GM12878 (cell line): ENCODE data around the gene BNIP3. TPM values are rescaled to one million over a fixed set of nuclear protein-coding genes. Genes with fewer than 3 reads are reported as not detected.

Source experiments
- ATAC-seq: fragments of 200-7000 bp; cut with Tn5 transposase; 3 replicates; pipeline ENCODE4 v1.9.1; 2020; ENCODE audit warnings: mild to moderate bottlenecking, moderate library complexity
- BruUV-seq: library from RNA; stranded (reverse); fragments of 400-500 nt; replicated peaks from 2 replicates; lab custom pipeline; 2021; lab: Mats Ljungman, UMichigan
- CTCF ChIA-PET: fragments of 300-600 bp; sonication (Branson Sonifier 250); formaldehyde crosslinking; extraction: SDS; loops from one replicate; lab custom pipeline; 2021; ENCODE audit warnings: inconsistent platforms; lab: Yijun Ruan, JAX
- POLR2A ChIA-PET: fragments of 350-600 bp; formaldehyde crosslinking; extraction: SDS; loops from one replicate; lab custom pipeline; 2021; ENCODE audit warnings: inconsistent platforms; lab: Charles Lee
- RAD21 ChIA-PET: fragments of 300-600 bp; sonication (Branson Sonifier 250); formaldehyde crosslinking; loops from one replicate; lab custom pipeline; 2023; ENCODE audit warnings: antibody characterized with exemption; ENCODE audit not compliant: unreplicated experiment; lab: Charles Lee
- SMC1A ChIA-PET: fragments of 300-600 bp; sonication (Branson Sonifier 250); formaldehyde crosslinking; loops from one replicate; lab custom pipeline; 2023; ENCODE audit not compliant: unreplicated experiment, uncharacterized antibody; lab: Charles Lee
- DNase-seq: peaks from one replicate; pipeline ENCODE4 v3.0.0-alpha.2; 2011; ENCODE audit warnings: low read depth, low spot score
- FAIRE-seq: peaks from 3 replicates; lab custom pipeline; 2011; peaks lifted over from hg19 to GRCh38; lab: Jason Lieb, UNC
- H2AFZ ChIP-seq: 2 replicates; pipeline ENCODE4 v1.6.0; 2011; ENCODE audit warnings: low read depth, low read length, control low read depth; ENCODE audit not compliant: control insufficient read depth
- H3K27ac ChIP-seq: 2 replicates; pipeline ENCODE4 v1.5.1; 2011; ENCODE audit warnings: control low read depth; ENCODE audit not compliant: control insufficient read depth, insufficient read depth
- H3K27me3 ChIP-seq, 2 experiments: replicated peaks in 1 of 2; 2 replicates each; pipeline versions ENCODE4 v1.6.0 to v1.6.1; 2011; ENCODE audit warnings: low read length in 1 of 2; ENCODE audit not compliant: control insufficient read depth in 2 of 2, insufficient read depth in 2 of 2
- H3K36me3 ChIP-seq, 2 experiments: 2 replicates each; pipeline ENCODE4 v1.5.1; 2011; ENCODE audit warnings: low read length in 1 of 2; ENCODE audit not compliant: control insufficient read depth in 2 of 2, insufficient read depth in 2 of 2
- H3K4me1 ChIP-seq: 2 replicates; pipeline ENCODE4 v1.6.1; 2011; ENCODE audit warnings: mild to moderate bottlenecking, low read length, moderate library complexity, mixed read lengths; ENCODE audit not compliant: control insufficient read depth, insufficient read depth
- H3K4me2 ChIP-seq: 2 replicates; pipeline ENCODE4 v1.6.0; 2011; ENCODE audit warnings: control low read depth; ENCODE audit not compliant: control insufficient read depth, insufficient read depth
- H3K4me3 ChIP-seq: fragments of 200-600 bp; sonication (generic); 2 replicates; pipeline ENCODE4 v1.5.1; 2016
- H3K79me2 ChIP-seq: 2 replicates; pipeline ENCODE4 v1.6.0; 2011; ENCODE audit warnings: low read length; ENCODE audit not compliant: control insufficient read depth, insufficient read depth
- H3K9ac ChIP-seq: 2 replicates; pipeline ENCODE4 v1.8.0; 2011; ENCODE audit warnings: low read length, control low read depth, mixed read lengths; ENCODE audit not compliant: control insufficient read depth, insufficient read depth
- H3K9me3 ChIP-seq: replicated peaks from 3 replicates; pipeline ENCODE4 v1.5.1; 2011; ENCODE audit warnings: mild to moderate bottlenecking, low read length; ENCODE audit not compliant: control insufficient read depth, insufficient read depth
- H4K20me1 ChIP-seq: 2 replicates; pipeline ENCODE4 v1.6.0; 2011; ENCODE audit not compliant: control insufficient read depth, insufficient read depth
- ELK1 ChIP-seq: IDR thresholded peaks from 2 replicates; pipeline ENCODE4 v1.6.1; 2012; ENCODE audit warnings: low read depth, low read length, improper control_type of control experiment
- KAT2A ChIP-seq: conservative IDR thresholded peaks from 2 replicates; pipeline ENCODE4 v1.6.1; 2011; ENCODE audit warnings: low read depth, low read length; ENCODE audit not compliant: control insufficient read depth
- MTA2 ChIP-seq: fragments of 450-650 bp; IDR thresholded peaks from 2 replicates; pipeline ENCODE4 v1.6.1; 2016; ENCODE audit warnings: low read depth, mild to moderate bottlenecking, moderate library complexity
- SMAD1 ChIP-seq: fragments of 450-650 bp; IDR thresholded peaks from 2 replicates; pipeline ENCODE4 v1.6.1; 2018; ENCODE audit warnings: mild to moderate bottlenecking, low read depth; ENCODE audit not compliant: partially characterized antibody
- SMAD5 ChIP-seq: IDR thresholded peaks from 2 replicates; pipeline ENCODE4 v1.6.1; 2016; ENCODE audit warnings: antibody characterized with exemption, low read depth
- SPI1 ChIP-seq: IDR thresholded peaks from 2 replicates; pipeline ENCODE4 v1.6.1; 2011; ENCODE audit warnings: low read depth, mild to moderate bottlenecking, low read length, moderate library complexity, borderline replicate concordance; ENCODE audit not compliant: insufficient read depth
- SREBF2 ChIP-seq: IDR thresholded peaks from 2 replicates; pipeline ENCODE4 v1.6.1; 2012; ENCODE audit warnings: mild to moderate bottlenecking, low read length
- USF1 ChIP-seq: IDR thresholded peaks from 2 replicates; pipeline ENCODE4 v1.6.1; 2011; ENCODE audit warnings: borderline replicate concordance, low read depth, mild to moderate bottlenecking, moderate library complexity, mixed read lengths, low read length; ENCODE audit not compliant: insufficient read depth; ENCODE audit errors: extremely low read length
- WGBS: methylation state at CpG from one replicate; pipeline ENCODE4 v1.1.6; 2016; ENCODE audit warnings: low lambda C conversion rate; ENCODE audit not compliant: insufficient replicate concordance, insufficient coverage; ENCODE audit errors: missing lambda C conversion rate; 5-methylcytosine and 5-hydroxymethylcytosine counted together
- in situ Hi-C: fragments of 300-500 bp; cut with MboI; formaldehyde crosslinking; loops from 9 replicates; pipeline ENCODE4 v1.14.3; 2018; ENCODE audit warnings: mixed read lengths
- intact Hi-C: fragments of 100-400 bp; cut with micrococcal nuclease; formaldehyde crosslinking; loops from one replicate; pipeline ENCODE4 v1.14.2; 2022; ENCODE audit not compliant: unreplicated experiment
- polyA plus RNA-seq, 11 experiments: library from polyadenylated mRNA; depleted of rRNA in 4 of 11; unstranded in 6 of 11; stranded (reverse) in 5 of 11; fragments of >200 nt; fragmentation: Nextera tagmentation in 4 of 11; fragmentation: Illumina TruSeq in 1 of 11; extraction: Ambion mirVana in 4 of 11; extraction: Trizol in 1 of 11; gene quantifications; 1 replicate in 1 of 11; 2 replicates in 10 of 11; pipeline versions ENCODE4 v1.2.1 to v1.2.3, GENCODE V29; 2011 to 2016; ENCODE audit warnings: inconsistent platforms in 2 of 11, missing spikeins in 2 of 11, low read depth in 1 of 11
- total RNA-seq, 4 experiments: library from RNA; depleted of rRNA in 3 of 4; stranded (reverse); fragments of >200 nt in 3 of 4; fragmentation: Illumina TruSeq in 1 of 4; extraction: Trizol in 1 of 4; gene quantifications; 2 replicates each; pipeline versions ENCODE4 v1.2.1 to v1.2.3, GENCODE V29; 2013 to 2021
- TF ChIP-seq, protein P1 (sequence below): fragments of 450-650 bp; IDR thresholded peaks from 2 replicates; pipeline ENCODE4 v1.6.1; 2017; ENCODE audit warnings: mild to moderate bottlenecking, moderate library complexity

The BNIP3 gene
- total and polyA plus RNA-seq, 10 of the 15 experiments (the other 5 are each of a cell fraction or from before 2014, with no cell fraction given) = 7.7 to 122 (median 29.9) TPM

- TF ChIP-seq, protein P1, sequence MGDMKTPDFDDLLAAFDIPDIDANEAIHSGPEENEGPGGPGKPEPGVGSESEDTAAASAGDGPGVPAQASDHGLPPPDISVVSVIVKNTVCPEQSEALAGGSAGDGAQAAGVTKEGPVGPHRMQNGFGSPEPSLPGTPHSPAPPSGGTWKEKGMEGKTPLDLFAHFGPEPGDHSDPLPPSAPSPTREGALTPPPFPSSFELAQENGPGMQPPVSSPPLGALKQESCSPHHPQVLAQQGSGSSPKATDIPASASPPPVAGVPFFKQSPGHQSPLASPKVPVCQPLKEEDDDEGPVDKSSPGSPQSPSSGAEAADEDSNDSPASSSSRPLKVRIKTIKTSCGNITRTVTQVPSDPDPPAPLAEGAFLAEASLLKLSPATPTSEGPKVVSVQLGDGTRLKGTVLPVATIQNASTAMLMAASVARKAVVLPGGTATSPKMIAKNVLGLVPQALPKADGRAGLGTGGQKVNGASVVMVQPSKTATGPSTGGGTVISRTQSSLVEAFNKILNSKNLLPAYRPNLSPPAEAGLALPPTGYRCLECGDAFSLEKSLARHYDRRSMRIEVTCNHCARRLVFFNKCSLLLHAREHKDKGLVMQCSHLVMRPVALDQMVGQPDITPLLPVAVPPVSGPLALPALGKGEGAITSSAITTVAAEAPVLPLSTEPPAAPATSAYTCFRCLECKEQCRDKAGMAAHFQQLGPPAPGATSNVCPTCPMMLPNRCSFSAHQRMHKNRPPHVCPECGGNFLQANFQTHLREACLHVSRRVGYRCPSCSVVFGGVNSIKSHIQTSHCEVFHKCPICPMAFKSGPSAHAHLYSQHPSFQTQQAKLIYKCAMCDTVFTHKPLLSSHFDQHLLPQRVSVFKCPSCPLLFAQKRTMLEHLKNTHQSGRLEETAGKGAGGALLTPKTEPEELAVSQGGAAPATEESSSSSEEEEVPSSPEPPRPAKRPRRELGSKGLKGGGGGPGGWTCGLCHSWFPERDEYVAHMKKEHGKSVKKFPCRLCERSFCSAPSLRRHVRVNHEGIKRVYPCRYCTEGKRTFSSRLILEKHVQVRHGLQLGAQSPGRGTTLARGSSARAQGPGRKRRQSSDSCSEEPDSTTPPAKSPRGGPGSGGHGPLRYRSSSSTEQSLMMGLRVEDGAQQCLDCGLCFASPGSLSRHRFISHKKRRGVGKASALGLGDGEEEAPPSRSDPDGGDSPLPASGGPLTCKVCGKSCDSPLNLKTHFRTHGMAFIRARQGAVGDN = no peak
- no peak for TF ChIP-seq SMAD1
- no peak for TF ChIP-seq SPI1
- no peak for TF ChIP-seq SMAD5
- TF ChIP-seq, all 136 proteins: peak for 0
These were observed 25.2 kb upstream of the BNIP3 start (continued) for GRCh38 chr10:132006966-132007365.

DNA sequence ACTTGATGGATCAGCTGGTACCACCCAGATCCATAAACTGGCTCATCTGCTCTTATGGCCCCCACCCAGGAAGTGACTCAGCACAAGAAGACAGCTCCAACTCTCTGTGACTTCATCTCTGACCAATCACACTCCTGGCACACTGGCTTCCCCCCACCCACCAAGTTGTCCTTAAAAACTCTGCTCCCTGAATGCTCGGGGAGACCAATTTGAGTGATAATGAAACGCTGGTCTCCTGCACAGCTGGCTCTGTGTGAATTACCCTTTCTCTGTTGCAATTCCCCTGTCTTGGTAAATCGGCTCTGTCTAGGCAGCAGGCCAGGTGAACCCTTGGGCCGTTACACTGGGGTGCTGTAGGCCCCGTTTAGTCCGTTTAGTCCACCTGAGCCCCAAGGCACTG, 23.4 kb upstream of the BNIP3 start:
- ChIA-PET CTCF (no interaction called here), RAD21 (no interaction called here), POLR2A (no interaction called here), SMC1A (no interaction called here)
- Histone ChIP-seq H2AFZ (no peak overlapping the region), H3K36me3 (no peaks in the 10 kb centered on the region), H3K27me3 (peaks cover 0 to 3% of the 10 kb centered on the region in 2 experiments; a peak in 1 of 4 replicates), H3K4me1 (no peaks in the 10 kb centered on the region), H3K27ac (no peak overlapping the region), H3K4me3 (no peak overlapping the region), H4K20me1 (no peaks in the 10 kb centered on the region), H3K79me2 (no peaks in the 10 kb centered on the region), H3K4me2 (no peak overlapping the region), H3K9ac (no peak overlapping the region), H3K9me3 (no peaks in the 10 kb centered on the region; the same call in 2 of the 3 replicates)
- no peak for ATAC-seq
- in situ Hi-C loops (no loop called here), intact Hi-C loops (no loop called here)
- TF ChIP-seq MTA2 = no peak
- no peak for TF ChIP-seq KAT2A
- TF ChIP-seq USF1 = no peak
- no peak for TF ChIP-seq ELK1
- no peak for TF ChIP-seq SREBF2
- DNase-seq = no peak
- no peak for FAIRE-seq
- WGBS = 30% methylated on average over 6 of the region's 6 CpGs
- BruUV-seq = no TSS peak
